ENCODE measurements around the gene CREBRF.

- no peak for TF ChIP-seq CTCF (IDR thresholded peaks at IDR 0.05; ENCODE audit: control extremely low read depth in 1 of 3, insufficient read depth in 1 of 3, low read depth in 1 of 3, low read length in 3 of 3)
- no peak for TF ChIP-seq USF2 (IDR thresholded peaks at IDR 0.05; ENCODE audit: low read length)
- TF ChIP-seq EZH2 (IDR thresholded peaks at IDR 0.05; ENCODE audit: low read depth, low read length, severe bottlenecking): no peak
- TF ChIP-seq TAF1 (IDR thresholded peaks at IDR 0.05; ENCODE audit: low read depth, low read length): no peak
- no peak for TF ChIP-seq EGR1 (IDR thresholded peaks at IDR 0.05; ENCODE audit: borderline replicate concordance, low read depth, low read length)
- TF ChIP-seq RNF2 (IDR thresholded peaks at IDR 0.05; ENCODE audit: borderline replicate concordance, low read depth, low read length, missing control alignments, poor library complexity, severe bottlenecking): no peak
- no peak for TF ChIP-seq JUND (IDR thresholded peaks at IDR 0.05; ENCODE audit: low read length)
- TF ChIP-seq CHD7 (IDR thresholded peaks at IDR 0.05; ENCODE audit: insufficient replicate concordance, low read length): no peak
- TF ChIP-seq POLR2AphosphoS5 (IDR thresholded peaks at IDR 0.05; ENCODE audit: low read depth, low read length): no peak
- no peak for TF ChIP-seq MAFK (IDR thresholded peaks at IDR 0.05; ENCODE audit: low read depth, low read length)
- no peak for TF ChIP-seq POLR2A (IDR thresholded peaks at IDR 0.05; ENCODE audit: control extremely low read depth in 1 of 2, low read depth in 2 of 2, low read length in 2 of 2)
- TF ChIP-seq BCL11A (IDR thresholded peaks at IDR 0.05; ENCODE audit: low read depth in 2 of 2, low read length in 2 of 2): no peak
- TF ChIP-seq GABPA (IDR thresholded peaks at IDR 0.05; ENCODE audit: borderline replicate concordance, insufficient read depth, low read length): no peak
- TF ChIP-seq TEAD4 (IDR thresholded peaks at IDR 0.05; ENCODE audit: low read depth, low read length): no peak
Measured at GRCh38 chr5:173119719-173120118, 63.6 kb downstream of the CREBRF start.

Measured in H1 (cell line).